Stimulated activated CD8-positive, alpha-beta memory T cell treated with anti-CD3 and anti-CD28 coated beads, Interleukin-4, amount 100 ng/mL, for 48 hours (primary cell): ENCODE results near the gene SH3GL1.

Experiments used
- DNase-seq: peaks from one replicate; pipeline ENCODE4 v3.0.0-alpha.2; 2020

The SH3GL1 gene

GRCh38 chr19:4400135-4400936 lies at the start of gene SH3GL1:
SH3GL1 (minus strand) TSS chr19:4400547; CDS start chr19:4400368, 179 bp downstream.
- peak; percentile 95 for DNase-seq

GRCh38 chr19:4449639-4450028 lies 49.3 kb upstream of the SH3GL1 start:
- no peak for DNase-seq

- DNase-seq: no peak
These were observed 48.8 kb upstream of the SH3GL1 start for GRCh38 chr19:4449022-4449638.

- DNase-seq: no peak
These were observed 48.0 kb upstream of the SH3GL1 start for GRCh38 chr19:4448147-4448985.

GRCh38 chr19:4447327-4448146 lies 47.2 kb upstream of the SH3GL1 start:
- DNase-seq: no peak

- no peak for DNase-seq
These were observed 46.4 kb upstream of the SH3GL1 start for GRCh38 chr19:4446704-4447200.

GRCh38 chr19:4445963-4446703 lies 45.8 kb upstream of the SH3GL1 start:
- no peak for DNase-seq

- no peak for DNase-seq
These were observed 44.7 kb upstream of the SH3GL1 start for GRCh38 chr19:4444765-4445741.

- DNase-seq: no peak
These were observed 43.8 kb upstream of the SH3GL1 start for GRCh38 chr19:4443966-4444764.

GRCh38 chr19:4443188-4443587 lies 42.8 kb upstream of the SH3GL1 start:
- DNase-seq: no peak

- no peak for DNase-seq
These were observed 42.4 kb upstream of the SH3GL1 start for GRCh38 chr19:4442819-4443146.

GRCh38 chr19:4441994-4442818 lies 41.9 kb upstream of the SH3GL1 start:
- DNase-seq: no peak

GRCh38 chr19:4439243-4439642 lies 38.9 kb upstream of the SH3GL1 start:
- DNase-seq: no peak

GRCh38 chr19:4437103-4437502 lies 36.8 kb upstream of the SH3GL1 start:
- DNase-seq: no peak

- no peak for DNase-seq
These were observed 35.9 kb upstream of the SH3GL1 start for GRCh38 chr19:4436231-4436630.

- no peak for DNase-seq
These were observed 34.0 kb upstream of the SH3GL1 start for GRCh38 chr19:4434391-4434790.

- DNase-seq: no peak
These were observed 32.7 kb upstream of the SH3GL1 start for GRCh38 chr19:4432918-4433506.
